ENCODE measurements around the gene XRCC6. TPM values are rescaled to one million over a fixed set of nuclear protein-coding genes. Genes with fewer than 3 reads are reported as not detected.
A peak's percentile ranks its signal among the peaks of the same experiment; 100 is the strongest.

The XRCC6 gene
- total and polyA plus RNA-seq, 2 of the 4 experiments (the other 2 are of a cell fraction): 202 to 401 TPM

DNA sequence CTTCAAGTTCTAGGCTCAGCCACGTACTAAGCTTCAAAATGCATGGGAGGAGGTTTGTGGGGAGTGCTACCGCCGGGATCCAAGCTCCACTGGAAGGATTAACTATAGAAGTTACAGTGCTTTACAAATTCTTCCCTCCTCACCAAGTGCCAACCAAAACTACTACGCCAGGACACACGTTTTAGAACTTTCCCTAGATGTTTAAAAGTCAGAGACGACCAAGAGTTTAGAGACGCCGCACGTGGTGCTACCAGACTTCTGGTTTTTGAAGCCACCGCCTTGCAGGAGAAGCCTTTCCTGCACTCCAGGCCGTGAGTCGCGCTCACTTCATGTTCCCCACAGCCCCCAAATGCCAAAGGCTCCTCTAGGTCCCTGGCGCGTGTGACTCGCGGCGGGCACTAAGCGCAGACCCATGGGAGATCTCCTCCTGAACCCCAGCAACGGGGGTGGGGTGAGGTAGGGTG lies 66.8 kb downstream of the XRCC6 start:
- H3K4ac ChIP-seq (ENCODE audit: low read depth, low read length): peak overlapping the region; percentile 78
- peak overlapping the region; percentile 41; the same call in 1 of the 2 replicates for H2BK120ac ChIP-seq (ENCODE audit: low read depth, low read length)
- WGBS, 2 experiments (ENCODE audit: extremely low coverage in 2 of 2, insufficient read length in 1 of 2): 0% methylated on average over 5 of the region's 20 CpGs; no CpG with 5 or more reads in 1 of the 2 experiments
- H4K5ac ChIP-seq (ENCODE audit: low read depth, low read length): no peak overlapping the region
- no peaks in the 10 kb centered on the region for H3K27me3 ChIP-seq (ENCODE audit: control insufficient read depth, insufficient read depth, low read length)
- H3K14ac ChIP-seq (replicated peaks; ENCODE audit: low read depth, low read length): peak overlapping the region; percentile 99
- peak overlapping the region; percentile 55 to 72; a peak in 3 of 4 replicates for H4K8ac ChIP-seq (ENCODE audit: low read depth in 2 of 2, low read length in 2 of 2)
- POLR2A ChIA-PET (ENCODE audit: unreplicated experiment): no interaction called here
- TF ChIP-seq, protein P1, sequence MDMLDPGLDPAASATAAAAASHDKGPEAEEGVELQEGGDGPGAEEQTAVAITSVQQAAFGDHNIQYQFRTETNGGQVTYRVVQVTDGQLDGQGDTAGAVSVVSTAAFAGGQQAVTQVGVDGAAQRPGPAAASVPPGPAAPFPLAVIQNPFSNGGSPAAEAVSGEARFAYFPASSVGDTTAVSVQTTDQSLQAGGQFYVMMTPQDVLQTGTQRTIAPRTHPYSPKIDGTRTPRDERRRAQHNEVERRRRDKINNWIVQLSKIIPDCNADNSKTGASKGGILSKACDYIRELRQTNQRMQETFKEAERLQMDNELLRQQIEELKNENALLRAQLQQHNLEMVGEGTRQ (IDR thresholded peaks at IDR 0.05; ENCODE audit: low read depth, low read length): peak; percentile 41; the same call in 1 of the 2 replicates
- TF ChIP-seq MAZ (IDR thresholded peaks at IDR 0.05; ENCODE audit: borderline replicate concordance, low read depth, low read length): no peak
- TF ChIP-seq MXI1 (IDR thresholded peaks at IDR 0.05; ENCODE audit: borderline replicate concordance, low read depth, low read length): peak; percentile 89
- TF ChIP-seq, protein P2, sequence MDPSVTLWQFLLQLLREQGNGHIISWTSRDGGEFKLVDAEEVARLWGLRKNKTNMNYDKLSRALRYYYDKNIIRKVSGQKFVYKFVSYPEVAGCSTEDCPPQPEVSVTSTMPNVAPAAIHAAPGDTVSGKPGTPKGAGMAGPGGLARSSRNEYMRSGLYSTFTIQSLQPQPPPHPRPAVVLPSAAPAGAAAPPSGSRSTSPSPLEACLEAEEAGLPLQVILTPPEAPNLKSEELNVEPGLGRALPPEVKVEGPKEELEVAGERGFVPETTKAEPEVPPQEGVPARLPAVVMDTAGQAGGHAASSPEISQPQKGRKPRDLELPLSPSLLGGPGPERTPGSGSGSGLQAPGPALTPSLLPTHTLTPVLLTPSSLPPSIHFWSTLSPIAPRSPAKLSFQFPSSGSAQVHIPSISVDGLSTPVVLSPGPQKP (IDR thresholded peaks at IDR 0.05; ENCODE audit: borderline replicate concordance, low read depth, low read length): no peak
- no peak for TF ChIP-seq BHLHE40 (IDR thresholded peaks at IDR 0.05; ENCODE audit: low read depth, low read length)
- TF ChIP-seq, protein P3, sequence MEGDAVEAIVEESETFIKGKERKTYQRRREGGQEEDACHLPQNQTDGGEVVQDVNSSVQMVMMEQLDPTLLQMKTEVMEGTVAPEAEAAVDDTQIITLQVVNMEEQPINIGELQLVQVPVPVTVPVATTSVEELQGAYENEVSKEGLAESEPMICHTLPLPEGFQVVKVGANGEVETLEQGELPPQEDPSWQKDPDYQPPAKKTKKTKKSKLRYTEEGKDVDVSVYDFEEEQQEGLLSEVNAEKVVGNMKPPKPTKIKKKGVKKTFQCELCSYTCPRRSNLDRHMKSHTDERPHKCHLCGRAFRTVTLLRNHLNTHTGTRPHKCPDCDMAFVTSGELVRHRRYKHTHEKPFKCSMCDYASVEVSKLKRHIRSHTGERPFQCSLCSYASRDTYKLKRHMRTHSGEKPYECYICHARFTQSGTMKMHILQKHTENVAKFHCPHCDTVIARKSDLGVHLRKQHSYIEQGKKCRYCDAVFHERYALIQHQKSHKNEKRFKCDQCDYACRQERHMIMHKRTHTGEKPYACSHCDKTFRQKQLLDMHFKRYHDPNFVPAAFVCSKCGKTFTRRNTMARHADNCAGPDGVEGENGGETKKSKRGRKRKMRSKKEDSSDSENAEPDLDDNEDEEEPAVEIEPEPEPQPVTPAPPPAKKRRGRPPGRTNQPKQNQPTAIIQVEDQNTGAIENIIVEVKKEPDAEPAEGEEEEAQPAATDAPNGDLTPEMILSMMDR (conservative IDR thresholded peaks at IDR 0.05; ENCODE audit: low read depth, low read length): no peak
- H3K9me1 ChIP-seq (ENCODE audit: insufficient read depth, low read length): no peaks in the 10 kb centered on the region; the same call in 1 of the 2 replicates
- CTCF ChIA-PET: interaction anchor here (0.7 to 3.8 kb wide), 2 partner anchors 9 to 20 kb away, joined by 3 to 23 read pairs; no protein-coding TSS in a partner anchor
- H2BK15ac ChIP-seq (ENCODE audit: low read depth, low read length): 0 out of 3 replicates have a peak overlapping the region, but pooled peaks have one; percentile 9
- H2AFZ ChIP-seq (replicated peaks; ENCODE audit: low read length, poor library complexity): peak overlapping the region; percentile 90
- H4K91ac ChIP-seq (ENCODE audit: insufficient read depth, low read depth, low read length): peak overlapping the region; percentile 34; the same call in 1 of the 2 replicates
- peak overlapping the region; percentile 80 for H3K56ac ChIP-seq (ENCODE audit: extremely low read depth, insufficient read depth, low read length)
- in situ Hi-C loops (cut with MboI; ENCODE audit: low sequenced_read_pairs): no loop called here
- peak overlapping the region; percentile 53 for H2BK5ac ChIP-seq (ENCODE audit: low read depth, low read length, poor library complexity, severe bottlenecking)
- no peak overlapping the region for H2BK20ac ChIP-seq (ENCODE audit: low read depth, low read length)
- peaks cover 4% of the 10 kb centered on the region; the same call in 1 of the 2 replicates for H3K4me1 ChIP-seq (ENCODE audit: control insufficient read depth, insufficient read depth, low read length)
- H2AK9ac ChIP-seq (replicated peaks; ENCODE audit: low read depth, low read length, poor library complexity): peak overlapping the region; percentile 97
- H3K23ac ChIP-seq (ENCODE audit: low read depth, low read length): peak overlapping the region; percentile 100
- DNase-seq (peak; percentile 22), ATAC-seq (ENCODE audit: low read depth) (peak; percentile 43)
- no peak overlapping the region for H3K18ac ChIP-seq (ENCODE audit: low read depth, low read length)
- peak overlapping the region; percentile 85 for H3K27ac ChIP-seq (ENCODE audit: insufficient read depth, low read length)
- peak overlapping the region; percentile 82 for H3K9ac ChIP-seq (ENCODE audit: low read depth, low read length)
- H3K4me3 ChIP-seq (ENCODE audit: insufficient read depth, low read depth, low read length): peak overlapping the region; percentile 88
- H2AK5ac ChIP-seq (ENCODE audit: low read depth, low read length): peak overlapping the region; percentile 86
- no peaks in the 10 kb centered on the region for H3K36me3 ChIP-seq (ENCODE audit: control insufficient read depth, insufficient read depth, low read length)
- intact Hi-C loops (cut with micrococcal nuclease): no loop called here
- H3K9me3 ChIP-seq (ENCODE audit: control insufficient read depth, insufficient read depth, low read length): no peaks in the 10 kb centered on the region
- H4K20me1 ChIP-seq (ENCODE audit: insufficient read depth, low read length): peaks cover 14% of the 10 kb centered on the region
- dilution Hi-C loops (cut with HindIII; ENCODE audit: low sequenced_read_pairs, unreplicated experiment): no loop called here
- peak overlapping the region; percentile 91 for H3K4me2 ChIP-seq (ENCODE audit: low read depth, low read length)
- peaks cover 0 to 27% of the 10 kb centered on the region in 2 experiments; a peak in 2 of 4 replicates for H3K79me1 ChIP-seq (ENCODE audit: low read depth in 1 of 2, low read length in 2 of 2)
- TSS peak; percentile 43 for BruUV-seq (replicated peaks)
